GM18505 (cell line): ENCODE data around the gene SMIM7.
"Not testable (repeated sequence)": the region's sequence is repeated elsewhere in the genome, so short reads cannot be mapped to it uniquely, and the experiment has no call there.

ENCODE experiments used
- ATAC-seq: cut with Tn5 transposase; IDR thresholded peaks from one replicate; pipeline ENCODE4 v1.9.1; 2021; ENCODE audit not compliant: unreplicated experiment
- POLR2A ChIP-seq: IDR thresholded peaks from 4 replicates; pipeline ENCODE4 v1.6.1; 2011; ENCODE audit warnings: borderline replicate concordance; ENCODE audit not compliant: insufficient read depth, insufficient read length; ENCODE audit errors: extremely low read depth

The SMIM7 gene

GRCh38 chr19:16659832-16660708 lies at the start of gene SMIM7:
SMIM7 (minus strand) TSS chr19:16660144; CDS start chr19:16660110, 34 bp downstream.
- ATAC-seq = peak; percentile 77
- TF ChIP-seq POLR2A = peak; percentile 95

- no peak for ATAC-seq
These were observed 43.7 kb upstream of the SMIM7 start for GRCh38 chr19:16703677-16704076.

DNA sequence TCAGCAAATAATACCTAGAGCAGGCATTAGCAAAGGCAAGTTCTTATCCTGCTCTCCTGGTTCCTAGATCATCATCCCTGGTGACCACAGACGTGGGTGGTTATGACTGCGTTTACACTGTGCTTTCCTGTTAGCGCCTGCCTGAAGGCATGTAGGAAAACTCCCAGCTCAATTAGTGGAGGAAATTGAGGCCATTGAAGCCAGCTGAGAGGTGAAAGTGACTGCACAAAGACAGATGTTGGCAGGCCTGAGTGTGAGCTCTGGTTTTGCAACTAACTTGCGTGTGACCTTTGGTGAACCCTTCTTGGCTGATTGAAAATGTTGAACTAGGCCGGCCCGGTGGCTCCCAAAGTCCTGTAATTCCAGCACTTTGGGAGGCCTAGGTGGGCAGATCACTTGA lies 42.2 kb upstream of the SMIM7 start:
- no peak for ATAC-seq
- no peak for TF ChIP-seq POLR2A

More at GRCh38 chr19:16703677-16704076, 43.7 kb upstream of the SMIM7 start:
- no peak for TF ChIP-seq POLR2A

DNA sequence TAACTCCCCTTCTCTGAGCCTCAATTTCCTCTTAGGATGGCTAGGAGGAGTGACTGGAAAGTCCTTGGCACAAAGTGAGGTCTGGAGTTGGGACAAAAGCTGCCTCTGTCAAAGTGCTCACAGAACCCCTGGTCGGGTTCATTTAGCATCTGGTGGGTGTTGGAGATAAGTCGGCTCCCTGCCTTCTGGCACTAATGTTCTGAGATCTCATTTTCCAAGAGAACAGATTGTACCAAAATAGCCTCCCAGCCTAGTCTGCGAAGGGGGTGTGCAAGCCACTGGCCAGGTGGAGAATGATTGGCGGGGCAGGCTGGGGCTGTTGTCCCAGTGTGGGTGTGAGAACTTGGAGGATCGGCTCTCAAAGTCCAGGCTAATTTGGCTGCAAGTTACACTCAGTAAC lies 39.0 kb upstream of the SMIM7 start:
- TF ChIP-seq POLR2A = no peak
- ATAC-seq = no peak

DNA sequence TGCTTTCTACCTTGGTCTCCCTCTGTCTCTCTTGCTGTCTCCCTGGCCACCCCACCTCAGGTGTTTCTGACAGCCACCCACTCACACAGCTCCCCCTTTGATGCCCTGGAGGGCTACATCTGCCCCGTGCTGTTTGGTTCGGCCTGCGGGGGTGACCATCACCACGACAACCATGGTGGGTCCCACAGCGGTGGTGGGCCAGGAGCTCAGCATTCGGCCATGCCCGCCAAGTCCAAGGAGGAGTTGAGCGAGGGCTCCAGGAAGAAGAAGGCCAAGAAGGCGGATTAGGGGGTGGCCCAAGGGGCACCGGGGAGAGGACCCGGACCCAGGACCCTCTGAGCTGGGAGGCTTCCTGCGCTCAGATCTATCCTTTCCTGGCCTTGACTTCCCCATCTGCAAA lies 28.1 kb upstream of the SMIM7 start:
- no peak for TF ChIP-seq POLR2A
- ATAC-seq = no peak

DNA sequence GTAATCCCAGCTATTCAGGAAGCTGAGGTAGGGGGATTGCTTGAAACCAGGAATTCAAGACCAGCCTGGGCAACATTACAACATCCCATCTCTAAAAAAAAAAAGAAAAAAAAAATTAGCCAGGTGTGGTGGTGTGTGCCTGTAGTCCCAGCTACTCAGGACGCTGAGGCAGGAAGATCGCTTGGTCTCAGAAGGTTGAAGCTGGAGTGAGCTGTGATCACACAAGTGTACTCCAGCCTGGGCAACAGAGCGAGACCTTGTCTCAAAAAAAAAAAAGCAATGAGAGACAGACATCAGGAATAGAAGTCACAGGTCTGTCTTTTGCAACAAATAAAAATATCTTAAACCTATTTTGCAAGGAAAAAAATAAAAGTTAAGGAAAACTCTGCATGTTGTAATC lies 24.3 kb upstream of the SMIM7 start:
- TF ChIP-seq POLR2A = no peak
- ATAC-seq = no peak

- ATAC-seq = no peak
- TF ChIP-seq POLR2A = no peak
These were observed 22.6 kb upstream of the SMIM7 start for GRCh38 chr19:16682539-16682938.

- no peak for ATAC-seq
- TF ChIP-seq POLR2A = no peak
These were observed 19.9 kb upstream of the SMIM7 start for GRCh38 chr19:16679811-16680210.

DNA sequence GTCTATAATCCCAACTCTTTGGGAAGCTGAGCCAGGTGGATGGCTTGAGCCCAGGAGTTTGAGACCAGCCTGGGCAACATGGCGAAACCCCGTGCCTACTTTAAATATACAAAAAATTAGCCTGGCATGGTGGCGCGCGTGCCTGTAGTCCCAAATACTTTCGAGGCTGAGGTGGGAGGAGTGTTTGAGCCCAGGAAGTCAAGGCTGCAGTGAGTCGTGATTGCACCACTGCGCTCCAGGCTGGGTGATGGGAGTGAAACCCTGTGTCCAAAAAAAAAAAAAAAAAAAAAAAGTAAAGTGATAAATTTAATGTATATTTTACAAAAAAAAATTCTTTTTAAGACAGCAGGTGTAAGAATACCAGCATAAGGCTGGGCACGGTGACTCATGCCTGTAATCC lies 18.6 kb upstream of the SMIM7 start:
- no peak for TF ChIP-seq POLR2A
- no peak for ATAC-seq

- ATAC-seq = no peak
- TF ChIP-seq POLR2A = no peak
These were observed 17.1 kb upstream of the SMIM7 start for GRCh38 chr19:16677055-16677454.

- no peak for TF ChIP-seq POLR2A
- no peak for ATAC-seq
These were observed 16.3 kb upstream of the SMIM7 start for GRCh38 chr19:16676101-16676798.

DNA sequence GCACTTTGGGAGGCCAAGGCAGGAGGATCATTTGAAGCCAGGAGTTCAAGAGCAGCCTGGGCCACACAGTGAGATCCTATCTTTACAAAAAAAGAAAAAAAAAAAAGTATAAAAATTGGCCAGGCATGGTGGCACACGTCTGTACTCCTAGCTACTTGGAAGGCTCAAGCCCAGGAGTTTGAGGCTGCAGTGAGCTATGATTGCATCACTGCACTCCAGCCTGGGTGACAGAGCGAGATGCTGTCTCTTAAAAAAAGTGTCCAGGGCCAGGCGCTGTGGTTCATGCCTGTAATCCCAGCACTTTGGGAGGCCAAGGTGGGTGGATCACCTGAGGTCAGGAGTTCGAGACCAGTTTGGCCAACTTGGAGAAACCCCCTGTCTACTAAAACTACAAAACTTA lies 13.9 kb upstream of the SMIM7 start:
- not testable (repeated sequence) for ATAC-seq

DNA sequence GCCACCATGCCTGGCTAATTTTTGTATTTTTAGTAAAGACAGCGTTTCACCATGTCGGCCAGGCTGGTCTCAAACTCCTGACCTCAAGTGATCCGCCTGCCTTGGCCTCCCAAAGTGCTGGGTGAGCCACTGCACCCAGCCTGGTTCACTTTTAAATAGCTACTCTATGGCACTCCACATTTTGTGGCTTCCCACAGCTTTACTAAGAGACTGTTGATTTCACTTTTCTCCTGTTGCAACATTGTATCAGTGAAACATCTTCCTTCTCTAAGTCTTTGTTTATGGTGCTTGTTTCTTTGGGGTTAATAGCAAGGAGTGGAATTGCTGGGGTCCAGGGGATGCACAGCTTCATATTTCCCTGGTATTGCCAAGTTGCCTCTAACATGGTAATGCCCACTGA lies 13.3 kb upstream of the SMIM7 start:
- TF ChIP-seq POLR2A = no peak
- no peak for ATAC-seq

GRCh38 chr19:16671652-16672274 lies 11.8 kb upstream of the SMIM7 start:
- ATAC-seq = no peak
- no peak for TF ChIP-seq POLR2A
